GM21619 (cell line): ENCODE data around the gene DNM3.
A peak's percentile ranks its signal among the peaks of the same experiment; 100 is the strongest.
"Not testable (repeated sequence)": the region's sequence is repeated elsewhere in the genome, so short reads cannot be mapped to it uniquely, and the experiment has no call there.

Experiments used
- ATAC-seq: cut with Tn5 transposase; IDR thresholded peaks from one replicate; pipeline ENCODE4 v1.9.1; 2021; ENCODE audit not compliant: unreplicated experiment

DNM3 gene

DNA sequence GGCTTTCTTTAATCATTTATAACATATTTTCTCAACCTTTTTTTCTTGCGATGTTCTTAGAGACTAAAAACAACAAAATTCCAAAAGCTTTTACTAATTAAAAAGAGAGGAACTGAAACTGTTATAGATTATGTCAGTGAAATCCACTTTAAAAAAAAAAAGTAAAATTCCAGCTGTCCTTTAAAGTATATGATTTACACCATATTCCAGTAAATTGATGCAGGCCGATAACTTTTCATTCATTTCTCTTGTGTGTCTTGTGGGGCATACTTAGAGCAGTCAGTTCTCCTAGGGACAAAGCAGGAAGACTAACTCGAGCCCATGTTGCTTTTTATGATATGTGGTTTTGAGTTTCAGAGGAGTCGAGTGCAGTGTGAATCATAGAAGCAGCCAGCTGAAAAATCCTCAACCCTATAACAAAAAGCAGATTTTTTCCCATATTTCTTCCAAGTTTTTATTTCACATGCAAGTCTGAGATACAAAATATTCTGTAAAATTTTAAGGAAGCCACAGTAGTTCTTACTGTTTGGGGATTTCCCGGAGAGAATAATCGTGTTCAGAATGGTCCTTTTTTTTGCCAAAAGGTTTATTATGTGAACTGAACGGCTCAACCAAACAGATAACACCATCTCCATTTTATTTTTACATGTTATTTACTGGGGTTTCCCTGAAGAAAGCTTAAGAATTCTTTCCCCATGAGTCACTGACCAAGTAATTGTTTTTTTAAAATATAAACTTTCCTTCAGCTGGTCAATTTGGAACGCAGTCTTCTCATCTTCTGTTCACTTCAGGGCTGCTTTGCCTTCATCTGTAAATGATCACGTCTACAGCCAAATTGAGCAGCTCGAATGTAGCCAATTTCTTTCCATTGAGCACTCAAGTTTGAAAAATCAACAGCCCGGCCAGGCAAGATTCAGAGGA lies 502.2 kb downstream of the DNM3 start:
- ATAC-seq, result peak; percentile 37

- no peak for ATAC-seq
Measured at GRCh38 chr1:172344444-172344843, 503.1 kb downstream of the DNM3 start.

DNA sequence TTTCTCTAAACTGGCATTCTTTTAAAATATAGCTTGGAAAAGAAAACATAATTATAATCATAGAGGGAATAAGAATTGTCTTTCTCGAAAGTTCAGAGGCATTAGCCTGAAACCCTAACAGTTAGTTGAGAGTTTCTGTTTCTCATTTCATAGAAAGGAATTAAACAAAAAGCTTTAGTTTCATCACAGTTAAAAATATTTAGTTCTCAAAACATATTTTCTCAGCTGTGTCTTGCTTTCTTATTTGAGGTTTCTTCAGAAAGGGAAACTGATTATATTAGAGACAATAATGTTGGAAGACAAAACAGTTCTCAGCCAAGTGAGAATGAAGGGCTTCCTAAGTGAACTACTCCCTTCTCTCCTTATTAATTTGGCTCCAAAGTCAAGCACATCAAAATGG lies 503.8 kb downstream of the DNM3 start:
- ATAC-seq, result peak; percentile 33

- ATAC-seq, result no peak
Measured at GRCh38 chr1:172347416-172347815, 506.1 kb downstream of the DNM3 start.

DNA sequence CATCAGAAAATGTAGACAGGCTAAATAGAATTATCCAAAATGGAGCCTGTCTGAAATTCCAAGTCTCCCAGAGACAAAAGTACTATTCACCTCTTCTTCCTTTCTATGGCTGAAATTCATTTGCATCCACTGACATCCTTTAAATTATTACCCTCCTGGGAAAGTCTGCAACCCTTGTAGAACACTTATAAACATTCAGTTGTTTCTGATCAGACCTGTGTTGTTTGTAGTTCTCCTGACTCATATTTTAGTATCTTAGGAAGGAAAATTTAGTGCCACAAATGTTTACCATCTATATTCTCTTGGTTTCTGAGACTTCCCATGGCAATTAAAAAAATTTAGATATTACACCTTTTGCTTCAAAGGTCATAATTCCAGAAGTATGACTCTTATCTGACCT lies 509.6 kb downstream of the DNM3 start:
- ATAC-seq, result no peak

GRCh38 chr1:172351346-172351745 lies 510.0 kb downstream of the DNM3 start:
- ATAC-seq, result no peak

- ATAC-seq, result no peak
Measured at GRCh38 chr1:172351754-172352161, 510.5 kb downstream of the DNM3 start.

DNA sequence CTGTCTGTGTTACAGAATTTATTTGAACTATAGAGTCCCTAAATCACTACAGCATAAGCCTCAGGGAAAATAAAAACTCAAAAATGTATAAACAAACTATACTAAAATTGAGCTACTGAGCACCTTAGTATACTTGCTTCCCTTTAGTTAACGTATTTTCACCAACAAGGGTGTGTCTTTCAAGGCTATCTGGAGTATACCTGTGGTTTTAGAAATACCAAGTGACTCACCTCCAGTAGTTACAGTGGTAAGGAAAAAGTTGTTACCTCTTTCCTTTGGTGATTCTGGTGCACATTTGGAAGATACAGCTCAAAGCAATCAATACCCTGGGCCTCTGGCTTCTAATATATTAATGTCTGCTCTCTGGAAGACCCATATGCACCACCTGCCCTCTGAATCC lies 511.1 kb downstream of the DNM3 start:
- no peak for ATAC-seq

DNA sequence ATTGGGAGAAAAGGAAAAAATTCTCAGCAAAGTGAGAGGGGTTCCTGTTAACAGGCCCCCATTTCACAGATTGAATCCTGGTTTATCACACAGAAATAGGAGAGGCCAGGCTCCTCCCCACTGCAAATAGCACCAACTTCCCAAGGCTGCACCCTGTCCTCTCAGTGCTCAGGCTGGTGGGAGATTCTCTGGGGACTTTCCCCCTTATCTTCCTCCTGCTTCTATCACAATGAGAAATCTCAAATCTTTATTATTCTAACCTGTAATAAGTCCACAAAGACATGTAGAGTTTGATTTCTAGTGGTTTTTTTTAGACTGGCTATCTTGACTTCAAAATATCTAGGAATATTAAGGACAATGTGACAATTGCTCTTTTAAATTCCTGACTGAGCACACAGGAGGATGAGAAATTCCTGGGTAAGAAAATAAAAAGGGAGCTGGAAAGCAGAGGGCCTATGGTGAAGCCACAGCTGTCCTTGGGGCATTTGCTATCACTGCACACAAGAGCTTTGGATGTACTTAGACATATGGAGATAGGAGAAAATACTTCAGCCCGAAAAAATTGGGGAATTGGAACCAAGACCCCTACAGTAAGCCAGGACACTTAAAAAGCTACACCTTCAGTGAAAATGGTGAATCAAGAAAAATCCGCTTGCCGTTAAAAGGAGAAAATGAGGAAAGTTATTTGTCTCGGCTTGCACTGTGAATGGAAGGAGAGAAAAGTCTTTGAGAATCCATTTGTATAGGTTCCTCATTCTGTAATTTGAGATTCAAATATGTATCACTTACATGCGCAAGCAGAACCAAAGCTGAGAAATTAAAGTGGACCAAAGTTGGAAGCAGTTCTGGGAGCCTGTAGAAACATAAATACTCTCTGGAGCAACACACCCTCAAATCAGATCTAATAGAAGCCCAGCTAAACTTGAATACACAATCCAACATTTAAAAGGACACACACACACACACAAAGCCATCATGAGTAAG lies 513.3 kb downstream of the DNM3 start:
- no peak for ATAC-seq

- no peak for ATAC-seq
Measured at GRCh38 chr1:172356620-172357019, 515.3 kb downstream of the DNM3 start.

GRCh38 chr1:172357753-172358385 lies 516.6 kb downstream of the DNM3 start:
- ATAC-seq, result peak; percentile 3

DNA sequence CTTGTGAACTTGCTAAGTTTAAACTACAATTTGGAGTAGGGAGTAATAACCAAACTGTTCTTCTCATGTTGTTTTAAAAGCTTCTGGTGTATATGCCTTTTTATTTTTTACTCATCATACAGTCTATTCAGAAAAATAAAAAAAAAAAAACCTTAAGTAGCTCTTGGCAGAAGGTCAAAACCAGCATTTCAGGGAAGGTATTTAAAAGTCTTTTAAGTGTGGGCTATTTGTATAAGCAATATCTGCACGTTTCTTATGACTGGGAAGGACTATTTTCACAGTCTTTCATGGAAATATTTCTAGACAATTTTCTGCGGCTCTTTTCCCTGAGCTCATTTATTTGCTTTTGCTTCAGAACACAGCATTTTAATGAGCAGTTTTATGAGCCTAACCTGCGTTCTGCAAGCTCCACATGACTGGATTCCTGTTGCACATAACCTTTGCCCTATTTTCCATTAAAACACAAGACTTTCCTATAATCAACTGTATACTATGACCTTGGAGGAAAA lies 518.2 kb downstream of the DNM3 start:
- ATAC-seq, result no peak

DNA sequence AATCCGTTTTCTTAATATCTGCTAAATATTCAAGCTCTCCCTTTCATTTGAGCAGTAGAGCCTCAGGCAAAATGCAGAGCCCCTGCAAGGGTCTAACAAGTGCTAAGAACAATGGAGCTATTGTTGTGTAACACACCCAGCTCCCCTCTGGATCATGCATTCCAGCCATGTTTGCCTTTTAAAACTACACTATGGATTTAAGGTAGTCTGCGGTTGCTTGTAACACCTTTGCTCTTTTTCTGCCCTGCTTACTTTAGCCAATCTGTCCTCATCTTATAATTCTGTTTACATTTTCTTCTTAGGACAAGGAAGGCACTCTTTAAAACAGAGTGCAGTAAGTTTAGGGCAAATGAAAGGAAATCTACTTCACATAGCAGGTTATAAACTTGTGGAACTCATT lies 519.2 kb downstream of the DNM3 start:
- no peak for ATAC-seq

DNA sequence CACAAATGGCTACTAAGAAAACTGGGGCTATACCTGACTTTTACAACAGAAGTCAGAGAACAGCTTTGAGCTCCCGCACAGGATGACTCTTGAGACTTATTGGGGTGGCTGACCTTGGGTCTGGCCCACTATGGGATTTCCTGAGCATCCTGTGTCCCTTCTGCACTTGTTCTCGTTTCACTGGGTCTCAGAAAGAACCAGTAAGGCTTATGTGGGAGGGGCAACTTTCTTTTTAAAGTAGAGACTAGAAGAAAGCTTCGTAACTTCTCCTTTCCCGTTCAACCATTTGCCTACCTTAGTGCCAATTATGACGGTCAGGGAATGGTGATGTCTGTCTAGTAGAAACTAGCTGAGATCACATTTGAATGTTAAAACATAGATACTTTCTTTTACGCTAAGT lies 519.7 kb downstream of the DNM3 start:
- no peak for ATAC-seq

- ATAC-seq, result no peak
Measured at GRCh38 chr1:172363852-172364251, 522.6 kb downstream of the DNM3 start.

- not testable (repeated sequence) for ATAC-seq
Measured at GRCh38 chr1:172371646-172372045, 530.3 kb downstream of the DNM3 start.

- no peak for ATAC-seq
Measured at GRCh38 chr1:172373864-172374263, 532.6 kb downstream of the DNM3 start.

DNA sequence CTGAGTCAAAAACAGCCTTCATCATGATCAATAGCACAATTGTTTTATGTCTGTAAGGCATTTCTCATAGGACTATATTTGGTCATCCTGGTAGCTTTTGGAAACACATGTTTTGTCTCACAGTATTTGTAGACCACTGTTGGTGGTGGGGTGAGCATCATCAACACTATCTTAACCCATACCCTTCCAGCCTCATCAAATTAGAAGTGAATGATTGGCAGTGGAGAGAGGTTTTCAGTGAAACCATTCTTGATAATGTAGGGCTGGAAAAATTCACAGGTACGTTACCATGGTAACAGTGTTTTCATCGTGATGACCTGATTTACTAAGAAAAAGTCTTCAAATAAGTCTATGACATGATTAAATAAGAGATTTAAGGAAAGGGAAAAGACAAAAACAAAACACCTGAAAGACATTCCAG lies 533.9 kb downstream of the DNM3 start:
- ATAC-seq, result no peak

GRCh38 chr1:172376431-172376830 lies 535.1 kb downstream of the DNM3 start:
- no peak for ATAC-seq

- no peak for ATAC-seq
Measured at GRCh38 chr1:172377565-172377964, 536.3 kb downstream of the DNM3 start.
